HG03575 (cell line): ENCODE results near the gene CADM2.

ENCODE experiments used
- ATAC-seq: cut with Tn5 transposase; IDR thresholded peaks from one replicate; pipeline ENCODE4 v1.9.1; 2021; ENCODE audit not compliant: unreplicated experiment, insufficient number of reproducible peaks, low FRiP score; ENCODE audit errors: extremely low read depth

CADM2 gene

DNA sequence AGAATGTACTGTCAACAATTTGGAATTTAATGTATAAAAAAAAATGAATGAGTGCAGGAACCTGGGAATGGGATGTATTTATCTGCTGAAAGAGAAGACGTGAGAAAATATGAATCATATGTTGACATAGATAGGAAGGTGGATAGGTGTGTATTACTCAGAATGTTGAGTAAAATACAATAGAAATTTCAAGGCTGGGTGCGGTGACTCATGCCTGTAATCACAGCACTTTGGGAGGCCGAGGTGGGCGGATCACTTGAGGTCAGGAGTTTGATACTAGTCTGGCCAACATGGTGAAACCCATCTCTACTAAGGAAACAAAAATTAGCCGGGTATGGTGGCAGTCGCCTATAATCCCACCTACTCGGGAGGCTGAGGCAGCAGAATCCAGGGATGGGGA, 202.8 kb downstream of the CADM2 start:
- ATAC-seq: no peak

DNA sequence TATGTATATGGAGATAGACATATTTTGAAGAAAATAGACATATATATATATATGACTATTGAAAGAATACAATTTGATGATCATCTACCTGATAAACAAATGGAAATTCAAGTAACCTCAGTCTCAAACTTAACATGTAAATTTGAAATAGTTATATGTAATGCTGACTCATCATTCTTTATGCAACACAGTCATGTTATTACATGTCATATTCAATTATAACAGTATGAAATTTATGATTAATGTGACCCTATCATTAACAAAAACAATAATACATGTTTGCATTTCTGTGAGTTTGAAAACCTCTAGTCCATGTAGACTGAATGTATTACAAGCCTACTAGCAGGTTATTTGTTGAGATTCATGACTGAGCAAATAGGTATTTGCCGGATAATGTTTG, 204.1 kb downstream of the CADM2 start:
- ATAC-seq: no peak

DNA sequence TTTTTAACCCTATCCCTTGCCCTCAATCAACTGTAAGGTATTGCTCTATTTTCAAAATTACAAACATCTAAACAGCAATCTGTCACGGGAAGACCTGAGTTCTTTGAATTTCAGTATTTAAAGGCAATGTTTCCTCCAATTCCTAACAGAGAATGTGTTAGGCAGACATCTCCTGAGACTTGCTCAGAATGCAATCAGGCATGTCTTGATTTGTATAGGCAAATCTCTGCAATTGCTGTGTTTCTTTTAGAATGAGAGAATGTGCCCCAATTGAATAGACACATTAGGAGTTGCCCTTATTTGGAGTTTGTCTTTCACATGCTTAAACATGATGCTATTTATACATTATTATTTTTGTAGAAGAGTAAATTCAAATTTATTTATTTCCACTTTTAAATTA, 205.6 kb downstream of the CADM2 start:
- no peak for ATAC-seq

DNA sequence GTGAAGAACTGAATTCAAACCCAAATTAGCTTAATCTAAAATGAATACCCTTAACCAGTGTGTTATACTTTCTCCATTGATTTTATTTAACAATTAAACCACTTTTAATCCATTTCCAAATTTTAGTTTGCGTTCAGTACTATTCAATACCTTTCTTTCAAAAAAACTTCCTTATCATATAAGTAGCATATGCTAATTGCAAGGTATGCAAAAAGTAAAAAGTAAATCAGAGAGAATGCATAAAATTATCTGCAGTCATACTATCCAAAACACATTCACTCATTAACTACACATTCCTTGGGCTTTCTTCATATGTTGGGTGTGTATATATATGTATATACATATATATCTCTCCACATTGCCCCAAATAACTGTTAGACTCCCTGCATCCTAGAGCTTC, 208.8 kb downstream of the CADM2 start:
- no peak for ATAC-seq

DNA sequence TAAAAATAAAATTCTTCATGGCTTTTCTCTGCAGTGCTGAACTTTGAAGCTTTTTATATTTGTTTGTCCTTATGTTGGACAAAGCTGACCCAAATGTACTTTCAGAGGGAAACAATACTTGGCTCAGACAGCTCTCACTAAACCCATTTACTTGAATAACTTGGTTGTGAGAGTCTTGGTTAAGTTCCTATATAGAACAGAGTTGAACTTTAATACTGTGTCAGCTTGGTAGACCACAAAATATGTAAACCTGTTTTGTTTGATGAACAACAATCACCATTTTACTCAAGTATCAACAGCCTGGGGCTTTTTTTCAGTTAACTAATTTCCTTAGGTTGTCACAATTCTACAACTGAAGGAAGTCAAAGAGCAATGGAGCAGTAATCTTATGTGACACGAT, 211.9 kb downstream of the CADM2 start:
- no peak for ATAC-seq

DNA sequence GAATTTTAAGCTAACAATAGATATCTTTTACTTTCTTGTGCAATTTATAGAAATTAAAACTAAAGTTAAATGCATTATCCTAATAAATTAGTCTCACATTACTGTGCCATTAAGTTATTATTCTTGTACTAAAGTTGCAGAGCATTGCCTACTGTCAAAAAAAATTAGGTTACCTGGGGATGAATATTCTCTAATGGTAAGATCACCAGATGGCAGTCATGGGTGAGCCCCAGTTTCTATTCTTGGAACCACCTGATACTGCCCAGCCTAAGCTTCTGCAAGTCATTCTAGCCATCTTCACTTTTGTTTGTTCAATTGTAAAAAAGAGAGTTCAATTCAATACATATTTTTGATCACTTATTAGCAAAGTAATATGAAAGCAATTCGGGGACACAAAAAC, 213.2 kb downstream of the CADM2 start:
- ATAC-seq: no peak

DNA sequence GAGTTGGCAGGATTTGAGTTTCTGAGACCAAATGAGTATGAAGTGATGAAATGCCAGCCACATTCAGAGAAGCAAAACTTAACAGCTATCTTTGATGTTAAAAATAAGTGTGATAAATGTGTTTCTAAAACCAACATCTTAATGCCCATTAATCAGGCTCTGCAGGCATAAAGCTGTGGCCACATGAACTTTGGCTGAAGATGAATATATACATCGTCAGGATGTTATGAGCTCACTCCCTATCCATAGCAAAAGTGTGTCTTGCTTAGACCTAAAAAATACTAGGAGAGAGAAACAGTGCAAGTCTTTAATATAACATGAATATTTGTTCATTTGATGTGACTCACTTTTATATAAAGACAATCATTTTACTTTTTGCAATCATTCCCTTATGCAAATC, 218.0 kb downstream of the CADM2 start:
- no peak for ATAC-seq

DNA sequence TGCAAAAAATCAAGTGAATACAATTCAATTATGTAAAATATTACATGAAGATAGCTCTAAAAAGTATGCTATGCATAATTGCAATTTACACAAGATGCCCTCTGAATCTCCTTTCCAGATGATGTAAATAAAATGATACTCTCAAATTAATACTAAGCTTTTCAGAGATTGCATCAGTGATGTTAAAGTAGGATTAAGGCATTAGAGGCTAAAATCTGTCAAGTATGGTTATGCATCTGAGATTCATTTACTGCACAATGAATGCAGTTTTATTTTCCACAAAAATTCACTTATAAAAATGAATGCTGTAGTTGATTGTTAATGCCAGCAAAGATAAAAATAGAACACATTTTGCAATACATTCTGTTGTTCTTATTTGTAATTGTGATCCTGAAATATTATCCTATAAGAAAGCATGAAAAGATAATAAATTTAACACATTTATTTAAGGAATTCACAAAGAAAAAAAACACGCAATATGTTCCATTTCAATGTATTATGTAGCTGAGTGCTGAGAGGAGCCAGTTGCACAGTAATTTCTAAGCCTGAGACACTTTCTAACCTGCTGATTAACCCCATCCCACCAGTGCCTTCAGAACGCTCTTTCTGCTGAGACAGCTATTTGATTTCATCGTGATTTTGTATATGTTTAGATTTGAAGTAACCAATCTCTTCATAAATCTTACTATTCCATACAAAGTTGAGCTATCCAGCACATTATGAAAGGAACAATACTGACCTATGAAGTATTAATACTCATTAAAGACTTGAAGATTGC, 224.4 kb downstream of the CADM2 start:
- ATAC-seq: no peak

DNA sequence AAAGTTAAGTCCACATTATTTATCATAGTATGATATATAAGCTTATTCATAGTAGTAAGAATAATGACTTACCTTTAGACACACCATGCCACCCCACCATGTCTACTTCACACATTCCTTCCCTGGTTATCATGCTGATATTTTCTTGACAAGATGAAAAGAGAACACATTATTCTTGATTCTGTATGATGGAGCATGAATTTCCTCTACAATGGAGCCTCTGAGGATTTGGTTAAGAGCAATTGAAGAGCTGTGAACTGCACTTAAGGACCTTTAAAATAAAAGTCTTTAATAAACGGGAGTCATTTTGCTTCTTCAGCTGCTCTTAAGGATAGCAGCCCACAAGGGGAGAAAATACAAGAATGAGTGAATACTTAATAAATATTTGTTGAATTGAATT, 226.7 kb downstream of the CADM2 start:
- ATAC-seq: no peak

DNA sequence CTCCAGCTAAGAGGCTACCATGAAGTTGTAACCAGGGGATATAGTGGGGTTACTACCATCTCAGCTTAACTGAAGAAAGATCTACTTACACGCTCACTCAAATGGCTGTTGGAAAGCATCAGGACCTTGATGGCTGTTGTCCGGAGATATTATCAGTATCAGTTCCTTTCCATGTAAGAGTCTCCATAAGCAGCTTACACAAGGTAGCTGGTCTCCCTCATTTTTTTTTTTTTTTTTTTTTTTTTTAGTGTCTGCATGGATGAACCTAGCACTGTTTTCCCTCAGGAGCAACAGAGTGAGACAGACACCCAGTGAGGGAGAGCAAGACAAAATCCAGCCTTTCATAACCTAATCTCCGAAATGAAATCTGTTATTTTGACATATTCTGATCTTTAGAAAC, 230.9 kb downstream of the CADM2 start:
- ATAC-seq: no peak

DNA sequence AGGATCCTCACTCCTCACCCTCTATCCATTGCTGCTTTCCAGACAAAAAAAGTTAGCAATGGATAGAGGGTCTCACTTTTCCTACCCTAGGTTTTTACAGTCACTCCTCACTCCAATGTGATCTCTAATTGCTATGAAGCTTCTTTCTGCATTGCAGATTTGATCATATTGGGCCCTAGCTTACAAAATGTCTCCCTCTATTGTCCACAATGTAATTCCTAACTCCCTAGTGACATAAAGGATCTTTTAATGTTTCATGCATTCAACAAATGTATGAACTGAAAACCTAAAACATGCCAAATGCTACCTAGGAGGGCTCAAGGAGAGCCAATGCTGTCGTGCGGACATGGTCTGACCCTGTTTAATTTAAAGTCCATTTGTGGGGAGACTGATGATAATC, 234.8 kb downstream of the CADM2 start:
- no peak for ATAC-seq

DNA sequence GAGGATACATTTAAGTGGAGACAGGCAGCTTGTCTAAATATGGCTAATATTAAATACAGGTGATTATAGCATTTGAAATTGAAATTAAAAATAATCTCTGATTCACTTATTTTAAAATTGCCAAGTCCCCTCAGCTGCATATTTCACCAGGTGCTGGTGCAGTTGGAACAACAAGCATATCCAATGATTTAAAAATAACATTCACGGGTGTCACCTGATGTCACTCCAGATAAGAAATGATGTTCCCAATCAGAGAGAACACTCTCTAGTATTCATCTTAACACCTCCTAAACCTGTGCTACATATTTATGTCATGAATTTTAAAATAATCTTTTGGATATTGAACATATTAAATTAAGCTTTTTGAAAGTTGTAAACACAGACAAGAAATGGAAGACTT, 249.9 kb downstream of the CADM2 start:
- ATAC-seq: no peak

DNA sequence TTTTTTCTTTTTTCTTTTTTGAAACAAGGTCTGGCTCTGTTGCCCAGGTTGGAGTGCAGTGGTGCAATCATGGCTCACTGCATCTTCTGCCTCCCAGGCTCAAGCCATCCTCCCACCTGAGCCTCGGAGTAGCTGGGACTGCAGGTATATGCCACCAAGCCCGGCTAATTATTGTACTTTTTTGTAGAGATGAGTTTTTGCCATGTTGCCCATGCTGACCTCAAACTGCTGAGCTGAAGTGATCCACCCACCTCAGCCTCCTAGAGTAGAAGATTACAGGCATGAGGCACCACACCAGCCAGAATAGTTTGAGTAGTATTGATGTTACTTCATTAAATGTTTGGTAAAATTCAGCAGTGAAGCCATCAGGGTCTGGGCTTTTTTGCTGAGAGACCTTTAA, 251.8 kb downstream of the CADM2 start:
- ATAC-seq: no peak

DNA sequence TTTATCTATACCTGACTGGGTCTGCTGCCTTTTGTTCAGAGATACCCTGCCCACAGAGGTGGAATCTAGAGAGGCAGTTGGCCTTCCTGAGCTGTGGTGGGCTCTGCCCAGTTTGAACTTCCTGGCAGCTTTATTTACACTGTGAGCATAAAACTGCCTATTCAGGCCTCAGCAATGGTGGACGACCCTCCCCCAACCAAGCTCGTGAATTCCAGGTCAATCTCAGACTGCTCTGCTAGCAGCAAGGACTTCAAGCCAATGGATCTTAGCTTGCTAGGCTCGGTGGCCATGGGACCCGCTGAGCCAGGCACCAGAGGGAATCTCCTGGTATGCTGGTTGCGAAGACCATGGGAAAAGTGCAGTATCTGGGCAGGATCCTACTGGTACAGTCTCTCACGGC, 270.2 kb downstream of the CADM2 start:
- no peak for ATAC-seq

DNA sequence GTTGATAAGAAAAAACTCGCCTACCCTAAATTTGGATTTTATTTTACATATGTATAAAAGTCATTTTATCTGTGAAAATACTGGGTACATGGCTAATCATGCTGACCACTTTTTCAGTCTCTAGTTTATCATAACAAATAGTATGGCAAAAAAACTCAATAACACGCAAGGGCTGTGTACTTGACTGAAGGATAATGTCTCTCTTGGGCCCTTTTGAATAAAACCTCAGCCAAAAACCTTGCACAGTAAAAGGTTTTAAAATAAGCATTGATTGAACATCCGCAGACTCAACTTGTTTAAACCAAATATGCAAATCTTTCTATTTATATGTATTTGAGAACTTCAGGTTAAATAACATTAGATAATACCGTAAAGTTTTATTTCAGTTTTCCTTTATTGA, 285.3 kb downstream of the CADM2 start:
- no peak for ATAC-seq

DNA sequence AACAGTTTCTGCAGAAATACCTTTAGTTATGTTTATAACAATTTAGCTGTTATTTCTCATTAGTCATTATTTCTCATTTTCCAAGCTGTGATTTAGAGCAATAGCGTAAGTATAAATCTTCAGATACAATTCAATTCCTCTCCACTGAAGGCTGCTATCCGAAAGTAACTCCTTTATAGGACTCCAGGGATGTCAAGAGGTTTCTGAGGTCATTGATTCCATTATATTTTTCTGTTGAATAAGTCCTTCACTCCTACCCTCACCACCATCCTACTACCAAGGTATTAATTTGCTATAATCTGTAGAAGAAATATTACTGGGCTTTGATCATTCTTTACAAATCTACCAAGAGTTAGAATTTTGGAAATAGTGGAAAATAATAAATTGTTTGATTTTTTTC, 285.7 kb downstream of the CADM2 start:
- ATAC-seq: no peak

DNA sequence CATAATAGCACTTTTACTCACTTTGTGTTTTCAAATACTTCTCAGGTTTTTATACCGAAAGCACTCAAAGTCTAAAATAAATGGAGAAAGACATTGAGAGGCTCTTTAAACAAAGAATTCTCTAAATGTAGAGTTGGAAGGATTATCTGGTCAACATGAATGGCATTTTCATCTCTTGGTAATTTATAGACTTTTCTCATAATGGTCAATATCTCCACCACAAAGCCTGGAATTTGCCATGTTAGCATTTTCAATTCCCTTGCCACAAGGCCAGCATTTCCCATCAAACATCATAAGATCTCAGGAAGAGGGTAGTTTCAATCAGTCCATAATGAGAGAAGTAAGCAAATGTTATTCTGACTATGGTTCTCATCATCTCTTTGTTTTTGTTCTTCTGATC, 293.0 kb downstream of the CADM2 start:
- ATAC-seq: no peak

DNA sequence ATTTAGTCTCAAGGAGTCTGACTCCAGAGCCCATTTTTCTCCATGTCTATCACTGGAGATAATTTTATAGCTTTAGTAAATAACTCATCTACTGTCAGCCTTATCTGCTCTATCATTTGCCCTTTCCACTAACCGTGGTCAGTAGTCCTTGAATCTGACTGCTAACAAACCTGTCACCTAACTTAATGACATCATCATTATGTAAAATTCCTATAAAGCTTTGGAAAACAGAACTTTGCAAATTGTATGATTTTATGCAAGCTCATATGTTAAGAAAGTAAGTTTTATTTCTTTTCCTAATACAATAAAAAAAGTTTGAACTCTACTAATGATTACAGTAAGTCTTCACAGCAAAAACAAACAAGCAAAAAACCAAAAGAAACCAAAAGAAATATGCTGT, 293.9 kb downstream of the CADM2 start:
- no peak for ATAC-seq

DNA sequence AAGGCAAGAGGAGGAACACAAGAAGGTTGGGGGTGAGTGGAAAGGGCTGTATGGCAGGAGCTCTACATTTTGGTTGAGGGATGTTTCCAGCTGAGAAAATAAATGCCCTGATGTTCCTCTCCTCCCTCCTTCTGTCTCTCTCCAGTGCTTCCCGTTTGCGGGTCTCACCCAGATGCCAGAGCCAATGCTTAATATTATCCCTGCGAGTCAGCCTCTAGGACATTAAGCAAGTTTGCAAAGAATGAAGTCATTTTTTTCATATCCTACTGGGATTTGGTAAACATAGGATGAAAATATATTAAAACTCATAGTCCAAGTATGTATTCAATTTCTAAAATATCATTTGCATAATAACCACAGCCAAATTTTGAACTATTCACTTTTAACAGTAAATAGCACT, 295.9 kb downstream of the CADM2 start:
- ATAC-seq: no peak

DNA sequence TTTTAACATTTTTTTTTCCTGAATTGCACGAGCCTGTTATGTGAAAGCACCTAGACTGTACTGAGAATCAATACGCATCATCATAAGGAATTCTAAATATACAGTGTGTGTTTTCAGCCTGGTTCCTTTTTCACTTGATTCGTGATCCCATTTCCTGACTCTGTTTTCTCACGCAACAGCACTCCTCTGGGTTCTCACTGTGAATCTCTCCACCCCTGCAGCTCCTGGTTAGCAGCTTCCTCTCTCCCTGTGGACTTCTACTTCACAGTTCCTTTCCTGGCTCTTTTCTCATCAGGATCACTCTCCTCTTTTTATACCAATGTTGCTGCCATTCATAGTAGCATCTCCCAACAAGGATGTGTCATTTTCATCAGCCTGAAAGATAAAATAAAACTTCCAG, 297.2 kb downstream of the CADM2 start:
- ATAC-seq: no peak

DNA sequence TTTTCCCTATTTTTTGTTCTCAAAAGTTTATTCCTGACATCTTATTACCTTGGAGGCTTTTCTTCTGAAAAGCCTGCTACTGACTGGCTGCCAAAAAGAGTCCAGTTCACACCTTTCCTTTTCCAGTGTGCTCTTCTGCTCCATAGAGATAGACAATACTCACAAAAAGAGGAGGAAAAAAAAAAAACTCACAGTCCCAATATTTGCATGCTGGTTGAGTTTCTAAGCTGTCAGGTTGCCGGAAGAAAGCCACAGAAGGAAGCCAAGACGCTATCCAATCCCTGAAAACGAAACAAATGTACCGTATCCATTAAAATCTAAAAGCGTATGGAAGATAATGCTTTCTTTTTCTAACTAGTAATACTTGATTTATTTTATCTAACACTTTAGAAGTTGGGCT, 299.5 kb downstream of the CADM2 start:
- no peak for ATAC-seq
